Muscle layer of duodenum (tissue), 2 donors: Measurements from ENCODE around the gene AFF1.
"Not testable (repeated sequence)": the region's sequence is repeated elsewhere in the genome, so short reads cannot be mapped to it uniquely, and the experiment has no call there.

Experiments used
- H3K27ac ChIP-seq: one replicate; pipeline ENCODE4 v1.7.0; 2013; ENCODE audit warnings: mild to moderate bottlenecking, low read length
- H3K27me3 ChIP-seq: one replicate; pipeline ENCODE4 v1.7.0; 2013; ENCODE audit warnings: low read depth, mild to moderate bottlenecking, control low read depth, low read length
- H3K36me3 ChIP-seq, 2 donors: one replicate each; pipeline ENCODE4 v1.7.0; 2013; ENCODE audit warnings: low read length in 2 of 2, control low read depth in 1 of 2, mild to moderate bottlenecking in 1 of 2; ENCODE audit not compliant: insufficient read depth in 2 of 2, control insufficient read depth in 1 of 2
- H3K4me1 ChIP-seq, 2 donors: one replicate each; pipeline ENCODE4 v1.7.0; 2013; ENCODE audit warnings: low read length in 2 of 2, mild to moderate bottlenecking in 2 of 2, control low read depth in 1 of 2, moderate library complexity in 1 of 2; ENCODE audit not compliant: insufficient read depth in 2 of 2, control insufficient read depth in 1 of 2
- H3K4me3 ChIP-seq, 2 donors: one replicate each; pipeline ENCODE4 v1.7.0; 2013; ENCODE audit warnings: low read length in 2 of 2, low read depth in 1 of 2, mild to moderate bottlenecking in 1 of 2
- H3K9me3 ChIP-seq, 2 donors: one replicate each; pipeline ENCODE4 v1.7.0; 2013; ENCODE audit warnings: low read length in 2 of 2, control low read depth in 1 of 2, mild to moderate bottlenecking in 1 of 2; ENCODE audit not compliant: control insufficient read depth in 1 of 2
- donor health status: healthy.

The AFF1 gene

GRCh38 chr4:86993909-86994681 is 59.3 kb downstream of the AFF1 start:
- H3K9me3 ChIP-seq, result no peaks in the 10 kb centered on the region
- no peak overlapping the region for H3K4me3 ChIP-seq
- H3K4me1 ChIP-seq, result peaks cover under 1 to 3% of the 10 kb centered on the region in 2 donors
- H3K27me3 ChIP-seq, result no peaks in the 10 kb centered on the region
- H3K36me3 ChIP-seq, result no peaks in the 10 kb centered on the region
- H3K27ac ChIP-seq, result no peak overlapping the region

GRCh38 chr4:86994686-86995085 is 59.9 kb downstream of the AFF1 start:
- Histone ChIP-seq H3K27me3 (no peaks in the 10 kb centered on the region), H3K9me3 (no peaks in the 10 kb centered on the region), H3K4me3 (no peak overlapping the region), H3K27ac (no peak overlapping the region), H3K36me3 (no peaks in the 10 kb centered on the region), H3K4me1 (peaks cover 4 to 8% of the 10 kb centered on the region in 2 donors)

GRCh38 chr4:86996510-86996909 is 61.7 kb downstream of the AFF1 start:
- peaks cover 4 to 16% of the 10 kb centered on the region in 2 donors for H3K4me1 ChIP-seq
- not testable (repeated sequence) for H3K9me3 ChIP-seq, H3K4me3 ChIP-seq, H3K27me3 ChIP-seq, H3K36me3 ChIP-seq, H3K27ac ChIP-seq

- no peak overlapping the region for H3K27ac ChIP-seq
- H3K36me3 ChIP-seq, result no peaks in the 10 kb centered on the region
- H3K4me1 ChIP-seq, result peaks cover 4 to 16% of the 10 kb centered on the region in 2 donors
- no peaks in the 10 kb centered on the region for H3K9me3 ChIP-seq
- H3K27me3 ChIP-seq, result no peaks in the 10 kb centered on the region
- H3K4me3 ChIP-seq, result peak overlapping the region in 1 of 2 donors; percentile 6
Observed at GRCh38 chr4:86999136-86999643, 64.4 kb downstream of the AFF1 start.

GRCh38 chr4:87002682-87003043 is 67.9 kb downstream of the AFF1 start:
- H3K27ac ChIP-seq, result no peak overlapping the region
- no peaks in the 10 kb centered on the region for H3K27me3 ChIP-seq
- H3K4me1 ChIP-seq, result peaks cover 4 to 23% of the 10 kb centered on the region in 2 donors
- H3K4me3 ChIP-seq, result no peak overlapping the region
- H3K36me3 ChIP-seq, result peaks cover 0 to 3% of the 10 kb centered on the region in 2 donors
- H3K9me3 ChIP-seq, result no peaks in the 10 kb centered on the region

- Histone ChIP-seq H3K4me3 (no peak overlapping the region), H3K27ac (no peak overlapping the region), H3K36me3 (peaks cover 0 to 4% of the 10 kb centered on the region in 2 donors), H3K9me3 (no peaks in the 10 kb centered on the region), H3K27me3 (no peaks in the 10 kb centered on the region), H3K4me1 (peaks cover 4 to 23% of the 10 kb centered on the region in 2 donors)
Observed at GRCh38 chr4:87003266-87003665, 68.5 kb downstream of the AFF1 start.

GRCh38 chr4:87005369-87005689 is 70.5 kb downstream of the AFF1 start:
- Histone ChIP-seq H3K9me3 (no peaks in the 10 kb centered on the region), H3K27ac (peak overlapping the region; percentile 98), H3K36me3 (peaks cover 0 to 4% of the 10 kb centered on the region in 2 donors), H3K27me3 (no peaks in the 10 kb centered on the region), H3K4me3 (peak overlapping the region; percentile 88 to 92), H3K4me1 (peaks cover 4 to 17% of the 10 kb centered on the region in 2 donors)

GRCh38 chr4:87005690-87006425 is 71.0 kb downstream of the AFF1 start:
- no peaks in the 10 kb centered on the region for H3K27me3 ChIP-seq
- H3K36me3 ChIP-seq, result peaks cover 0 to 4% of the 10 kb centered on the region in 2 donors
- H3K9me3 ChIP-seq, result no peaks in the 10 kb centered on the region
- peak overlapping the region; percentile 88 to 92 for H3K4me3 ChIP-seq
- H3K27ac ChIP-seq, result peak overlapping the region; percentile 98
- H3K4me1 ChIP-seq, result peaks cover 4 to 16% of the 10 kb centered on the region in 2 donors

- H3K4me1 ChIP-seq, result peaks cover 7 to 18% of the 10 kb centered on the region in 2 donors
- peak overlapping the region; percentile 88 to 92 for H3K4me3 ChIP-seq
Observed at GRCh38 chr4:87006426-87006675, 71.5 kb downstream of the AFF1 start.

GRCh38 chr4:87006676-87007527 is 72.1 kb downstream of the AFF1 start:
- peaks cover 13 to 24% of the 10 kb centered on the region in 2 donors for H3K4me1 ChIP-seq
- H3K9me3 ChIP-seq, result no peaks in the 10 kb centered on the region
- no peaks in the 10 kb centered on the region for H3K27me3 ChIP-seq
- H3K36me3 ChIP-seq, result peaks cover 0 to 4% of the 10 kb centered on the region in 2 donors
- H3K27ac ChIP-seq, result peak overlapping the region; percentile 98
- peak overlapping the region; percentile 88 to 92 for H3K4me3 ChIP-seq

More at GRCh38 chr4:87006426-87006675, 71.5 kb downstream of the AFF1 start:
- no peaks in the 10 kb centered on the region for H3K9me3 ChIP-seq
- H3K36me3 ChIP-seq, result peaks cover 0 to 4% of the 10 kb centered on the region in 2 donors
- peak overlapping the region; percentile 98 for H3K27ac ChIP-seq
- no peaks in the 10 kb centered on the region for H3K27me3 ChIP-seq
